ENCODE results near the gene GPR149.

The GPR149 gene

DNA sequence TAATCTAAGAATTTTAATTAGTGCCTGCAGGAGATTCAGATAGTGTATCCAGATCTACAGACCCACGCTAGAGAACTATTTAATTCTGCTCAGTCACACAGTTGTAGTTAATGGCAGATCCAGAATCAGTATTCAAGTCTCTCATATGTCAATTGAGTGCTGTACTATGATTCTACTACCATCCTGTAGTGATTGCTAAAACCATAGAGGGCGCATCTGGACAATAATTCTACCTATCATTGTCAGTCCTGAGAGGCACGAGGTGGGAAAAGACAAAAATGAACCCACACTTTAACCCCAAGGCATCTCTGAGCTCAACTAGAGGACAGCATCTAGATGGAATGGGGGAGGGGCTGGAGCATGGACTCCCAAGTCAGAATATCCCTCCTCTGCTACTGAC, 128.4 kb downstream of the GPR149 start:
- peaks cover 86% of the 10 kb centered on the region for H3K36me3 ChIP-seq (ENCODE audit: control insufficient read depth, low read depth, low read length)
- H3K27me3 ChIP-seq (ENCODE audit: control insufficient read depth, insufficient read depth, low read length) = no peaks in the 10 kb centered on the region
- no peak overlapping the region for H3K27ac ChIP-seq (ENCODE audit: low read length)
- no peaks in the 10 kb centered on the region for H3K9me3 ChIP-seq (ENCODE audit: control insufficient read depth, low read depth, low read length)
- H3K4me1 ChIP-seq (ENCODE audit: control insufficient read depth, low read depth, low read length) = no peaks in the 10 kb centered on the region
- H3K9ac ChIP-seq (ENCODE audit: low read length) = no peak overlapping the region
- no peak overlapping the region for H3K4me3 ChIP-seq (ENCODE audit: low read length)

DNA sequence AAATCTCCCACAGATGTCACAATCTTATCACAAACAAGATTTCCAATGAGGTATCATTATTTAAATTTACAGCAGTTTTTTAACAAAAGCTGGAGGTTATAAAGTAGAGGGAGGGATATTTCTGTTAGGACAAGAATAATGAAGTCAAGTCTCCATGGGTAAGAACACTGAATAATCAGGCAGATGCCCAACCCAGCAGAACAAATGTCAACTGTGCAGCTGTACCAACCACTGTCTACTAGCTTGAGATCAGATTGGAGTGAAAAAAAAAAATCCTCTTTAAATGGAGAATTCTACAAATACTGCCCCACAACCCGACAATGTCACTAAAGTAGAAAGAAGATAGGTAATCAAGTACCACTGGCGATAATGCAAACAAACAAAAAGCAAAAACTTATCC, 136.0 kb downstream of the GPR149 start:
- H3K27ac ChIP-seq (ENCODE audit: low read length) = no peak overlapping the region
- peaks cover 78% of the 10 kb centered on the region for H3K36me3 ChIP-seq (ENCODE audit: control insufficient read depth, low read depth, low read length)

DNA sequence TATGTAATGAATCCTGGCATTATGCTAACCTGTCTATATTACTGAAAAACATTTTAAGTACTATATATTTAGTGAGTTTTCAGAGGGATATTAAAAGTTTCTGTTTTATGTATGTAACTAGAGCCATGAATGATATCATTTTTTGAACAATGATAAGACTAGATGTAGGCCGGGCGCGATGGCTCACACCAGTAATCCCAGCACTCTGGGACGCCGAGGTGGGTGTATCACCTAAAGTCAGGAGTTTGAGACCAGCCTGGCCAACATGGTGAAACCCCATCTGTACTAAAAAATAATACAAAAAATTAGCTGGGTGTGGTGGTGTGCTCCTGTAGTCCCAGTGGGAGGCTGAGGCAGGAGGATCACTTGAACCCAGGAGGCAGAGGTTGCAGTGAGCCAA, 139.8 kb downstream of the GPR149 start:
- H3K36me3 ChIP-seq (ENCODE audit: control insufficient read depth, low read depth, low read length) = peaks cover 86% of the 10 kb centered on the region
- no peaks in the 10 kb centered on the region for H3K27me3 ChIP-seq (ENCODE audit: control insufficient read depth, insufficient read depth, low read length)
- no peaks in the 10 kb centered on the region for H3K9me3 ChIP-seq (ENCODE audit: control insufficient read depth, low read depth, low read length)
- H3K4me1 ChIP-seq (ENCODE audit: control insufficient read depth, low read depth, low read length) = no peaks in the 10 kb centered on the region
- no peak overlapping the region for H3K27ac ChIP-seq (ENCODE audit: low read length)
- H3K9ac ChIP-seq (ENCODE audit: low read length) = no peak overlapping the region
- no peak overlapping the region for H3K4me3 ChIP-seq (ENCODE audit: low read length)

More for the DNA sequence above, 136.0 kb downstream of the GPR149 start:
- no peaks in the 10 kb centered on the region for H3K4me1 ChIP-seq (ENCODE audit: control insufficient read depth, low read depth, low read length)
- no peak overlapping the region for H3K9ac ChIP-seq (ENCODE audit: low read length)
- no peak overlapping the region for H3K4me3 ChIP-seq (ENCODE audit: low read length)
- no peaks in the 10 kb centered on the region for H3K27me3 ChIP-seq (ENCODE audit: control insufficient read depth, insufficient read depth, low read length)
- no peaks in the 10 kb centered on the region for H3K9me3 ChIP-seq (ENCODE audit: control insufficient read depth, low read depth, low read length)

Data from iPS-18a (cell line).